SJSA1 (cell line): Measurements from ENCODE around the gene CXCL9. TPM values are rescaled to one million over a fixed set of nuclear protein-coding genes. Genes with fewer than 3 reads are reported as not detected.
"Not testable (repeated sequence)": the region's sequence is repeated elsewhere in the genome, so short reads cannot be mapped to it uniquely, and the experiment has no call there.

Experiments used
- DNase-seq, 2 experiments: peaks; one replicate each; pipeline ENCODE4 v3.0.0-alpha.2; 2015 to 2020; ENCODE audit warnings: low spot score in 2 of 2, low read depth in 1 of 2
- H3K27ac ChIP-seq: fragments of 250-450 bp; sonication (Bioruptor Pico); 2 replicates; pipeline ENCODE4 v1.5.1; 2020; ENCODE audit warnings: mild to moderate bottlenecking, moderate library complexity
- H3K27me3 ChIP-seq: fragments of 250-450 bp; sonication (Bioruptor Pico); replicated peaks from 2 replicates; pipeline ENCODE4 v1.5.1; 2020; ENCODE audit warnings: mild to moderate bottlenecking, moderate library complexity
- H3K36me3 ChIP-seq: fragments of 250-450 bp; sonication (Bioruptor Pico); 2 replicates; pipeline ENCODE4 v1.5.1; 2020; ENCODE audit warnings: mild to moderate bottlenecking
- H3K4me1 ChIP-seq: fragments of 250-450 bp; sonication (Bioruptor Pico); replicated peaks from 2 replicates; pipeline ENCODE4 v1.6.1; 2021; ENCODE audit warnings: mild to moderate bottlenecking
- H3K4me3 ChIP-seq: fragments of 250-450 bp; sonication (Bioruptor Pico); 2 replicates; pipeline ENCODE4 v1.5.1; 2020; ENCODE audit warnings: mild to moderate bottlenecking
- H3K9me3 ChIP-seq: fragments of 250-450 bp; sonication (Bioruptor Pico); replicated peaks from 2 replicates; pipeline ENCODE4 v1.5.1; 2020; ENCODE audit warnings: mild to moderate bottlenecking
- total RNA-seq: library from RNA; depleted of rRNA; stranded (reverse); fragments of >200 nt; shearing (Covaris generic); gene quantifications from 2 replicates; pipeline ENCODE4 v1.2.3, GENCODE V29; 2014; rRNA removed

The CXCL9 gene
- not detected in 2 replicates for total RNA-seq

DNA sequence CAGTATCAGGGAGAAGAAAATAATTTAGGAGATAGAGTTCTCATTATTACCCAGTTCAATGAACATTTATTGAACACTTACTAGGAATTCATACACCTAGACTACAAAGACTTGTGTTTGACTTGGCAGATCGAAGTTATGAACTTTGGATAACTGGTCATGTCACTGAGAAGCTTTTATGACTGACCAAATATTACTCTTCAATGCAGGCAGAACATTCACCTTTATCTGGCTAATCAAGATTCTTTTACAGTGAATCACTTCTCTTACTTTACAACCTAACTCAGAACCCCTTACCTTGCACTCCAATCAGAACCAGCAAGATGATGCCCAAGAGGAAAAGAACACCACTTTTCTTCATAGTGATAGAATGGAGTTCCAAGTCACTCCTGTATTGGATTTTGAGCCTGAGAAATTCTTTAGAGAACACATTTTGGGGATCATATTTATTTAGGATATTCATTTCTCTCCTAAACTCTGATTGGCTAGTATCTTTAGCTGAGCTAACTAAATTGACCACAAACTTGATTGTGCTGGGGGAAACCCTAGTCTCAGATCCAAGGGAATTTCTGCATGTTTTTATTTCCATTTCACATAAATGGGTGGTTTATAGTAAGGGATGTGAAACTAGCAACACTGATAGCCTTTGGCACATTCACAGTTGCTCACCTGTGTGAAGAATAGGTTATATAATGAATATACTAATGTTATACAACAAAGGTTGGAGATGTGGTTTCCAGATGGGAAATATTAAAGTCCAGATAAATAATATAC is at the start of gene CXCL9:
CXCL9 (minus strand) TSS at position 421 of the 774 bp plus-strand sequence; CDS start at position 361, 60 bp downstream.
- DNase-seq, result no peak
- H3K36me3 ChIP-seq, result no peaks in the 10 kb centered on the region
- no peak within 1 kb of the TSS for H3K27ac ChIP-seq
- no peaks in the 10 kb centered on the region; the same call in 1 of the 2 replicates for H3K9me3 ChIP-seq
- no peak within 1 kb of the TSS for H3K4me3 ChIP-seq
- no peaks in the 10 kb centered on the region; the same call in 1 of the 2 replicates for H3K27me3 ChIP-seq
- H3K4me1 ChIP-seq, result peaks cover 16% of the 10 kb centered on the region

DNA sequence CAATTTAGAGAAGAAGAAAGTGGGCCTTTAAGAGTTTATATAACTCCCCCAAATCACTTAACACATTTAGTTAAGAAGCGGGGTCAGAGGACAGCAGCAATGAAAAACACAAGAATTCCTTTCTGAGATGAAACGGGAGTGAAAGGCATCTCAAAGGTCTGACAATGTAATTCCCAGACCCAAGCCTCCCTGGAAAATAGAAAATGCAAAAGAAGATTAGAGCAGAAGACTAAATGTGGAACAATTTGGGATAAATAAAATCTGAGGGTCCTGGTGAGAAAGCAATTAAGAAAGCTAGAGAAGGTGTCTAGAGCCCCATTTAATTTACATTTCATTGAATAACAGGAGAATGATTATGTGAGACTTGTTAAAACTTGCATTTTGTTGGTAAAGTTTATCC is 48.1 kb upstream of the CXCL9 start:
- H3K4me1 ChIP-seq, result peaks cover 20% of the 10 kb centered on the region
- no peak overlapping the region for H3K27ac ChIP-seq
- H3K27me3 ChIP-seq, result peaks cover 47% of the 10 kb centered on the region
- no peaks in the 10 kb centered on the region for H3K36me3 ChIP-seq
- no peak overlapping the region for H3K4me3 ChIP-seq
- no peaks in the 10 kb centered on the region for H3K9me3 ChIP-seq
- DNase-seq, result no peak

DNA sequence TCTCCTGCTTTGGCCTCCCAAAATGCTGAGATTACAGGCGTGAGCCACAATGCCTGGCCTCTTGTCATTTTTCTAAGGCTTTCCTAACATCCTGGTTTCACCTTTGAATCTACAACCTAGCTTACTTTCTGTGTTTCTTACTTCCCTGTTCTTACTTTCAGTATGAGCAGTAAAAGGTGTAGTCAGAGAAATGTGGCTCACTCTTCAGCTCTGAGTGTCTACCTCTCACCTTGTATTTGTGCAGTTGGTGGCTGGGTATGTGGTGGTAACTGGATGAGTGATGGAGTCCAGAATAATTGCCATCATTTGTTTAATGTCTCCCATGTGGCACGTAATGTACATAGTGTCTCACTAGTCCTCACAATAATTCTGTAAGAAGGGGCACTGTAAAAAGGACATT is 47.7 kb upstream of the CXCL9 start:
- no peak overlapping the region for H3K4me3 ChIP-seq
- H3K27ac ChIP-seq, result no peak overlapping the region
- H3K9me3 ChIP-seq, result no peaks in the 10 kb centered on the region
- no peak for DNase-seq
- peaks cover 45% of the 10 kb centered on the region for H3K27me3 ChIP-seq
- H3K36me3 ChIP-seq, result no peaks in the 10 kb centered on the region
- peaks cover 20% of the 10 kb centered on the region for H3K4me1 ChIP-seq

DNA sequence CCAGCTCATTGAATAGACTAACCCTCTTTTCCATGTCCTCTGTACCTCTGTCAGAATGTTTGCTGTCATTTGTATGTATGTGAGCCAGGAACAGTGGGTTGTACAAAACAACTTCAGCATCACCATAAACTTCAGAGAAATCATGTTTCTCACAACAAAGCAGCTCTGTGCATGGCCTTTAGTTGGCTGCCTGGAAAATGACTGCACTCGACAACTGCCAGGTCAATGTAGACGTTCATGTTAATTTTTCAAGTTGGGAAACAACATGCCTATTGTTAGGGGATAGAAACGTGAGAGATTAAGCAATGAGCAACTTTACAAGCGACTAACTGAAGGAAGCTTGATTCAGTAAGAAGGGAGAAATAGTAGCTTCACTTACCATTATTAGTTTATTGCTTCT is 46.4 kb upstream of the CXCL9 start:
- no peaks in the 10 kb centered on the region for H3K36me3 ChIP-seq
- H3K27ac ChIP-seq, result no peak overlapping the region
- peaks cover 20% of the 10 kb centered on the region for H3K4me1 ChIP-seq
- DNase-seq, result no peak
- H3K9me3 ChIP-seq, result no peaks in the 10 kb centered on the region
- H3K4me3 ChIP-seq, result no peak overlapping the region
- peaks cover 40% of the 10 kb centered on the region for H3K27me3 ChIP-seq

DNA sequence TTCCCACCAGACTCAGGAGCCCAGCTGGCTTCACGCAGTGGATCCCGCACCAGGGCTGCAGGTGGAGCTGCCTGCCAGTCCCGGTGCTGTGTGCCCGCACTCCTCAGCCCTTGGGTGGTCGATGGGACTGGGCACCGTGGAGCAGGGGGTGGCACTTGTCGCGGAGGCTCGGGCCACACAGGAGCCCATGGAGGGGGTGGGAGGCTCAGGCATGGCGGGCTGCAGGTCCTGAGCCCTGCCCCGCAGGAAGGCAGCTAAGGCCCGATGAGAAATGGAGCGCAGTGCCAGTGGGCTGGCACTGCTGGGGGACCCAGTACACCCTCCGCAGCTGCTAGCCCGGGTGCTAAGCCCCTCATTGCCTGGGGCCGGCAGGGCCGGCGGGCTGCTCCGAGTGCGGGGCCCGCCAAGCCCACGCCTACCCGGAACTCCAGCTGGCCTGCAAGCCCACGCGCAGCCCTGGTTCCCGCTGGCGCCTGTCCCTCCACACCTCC is 43.3 kb upstream of the CXCL9 start:
- H3K36me3 ChIP-seq, H3K9me3 ChIP-seq, DNase-seq, H3K27ac ChIP-seq, H3K4me3 ChIP-seq: not testable (repeated sequence)
- H3K4me1 ChIP-seq, result peaks cover 20% of the 10 kb centered on the region
- H3K27me3 ChIP-seq, result peaks cover 23% of the 10 kb centered on the region

DNA sequence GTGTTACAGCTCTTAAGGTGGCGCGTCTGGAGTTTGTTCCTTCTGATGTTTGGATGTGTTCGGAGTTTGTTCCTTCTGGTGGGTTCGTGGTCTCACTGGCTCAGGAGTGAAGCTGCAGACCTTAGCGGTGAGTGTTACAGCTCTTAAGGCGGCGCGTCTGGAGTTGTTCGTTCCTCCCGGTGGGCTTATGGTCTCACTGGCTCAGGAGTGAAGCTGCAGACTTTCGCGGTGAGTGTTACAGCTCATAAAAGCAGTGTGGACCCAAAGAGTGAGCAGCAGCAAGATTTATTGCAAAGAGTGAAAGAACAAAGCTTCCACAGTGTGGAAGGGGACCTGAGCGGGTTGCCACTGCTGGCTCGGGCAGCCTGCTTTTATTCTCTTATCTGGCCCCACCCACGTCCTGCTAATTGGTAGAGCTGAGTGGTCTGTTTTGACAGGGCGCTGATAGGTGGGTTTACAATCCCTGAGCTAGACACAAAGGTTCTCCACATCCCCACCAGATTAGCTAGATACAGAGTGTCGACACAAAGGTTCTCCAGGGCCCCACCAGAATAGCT is 42.6 kb upstream of the CXCL9 start:
- not testable (repeated sequence) for DNase-seq, H3K36me3 ChIP-seq, H3K4me3 ChIP-seq, H3K27ac ChIP-seq, H3K9me3 ChIP-seq
- H3K27me3 ChIP-seq, result peaks cover 16% of the 10 kb centered on the region
- peaks cover 20% of the 10 kb centered on the region for H3K4me1 ChIP-seq

DNA sequence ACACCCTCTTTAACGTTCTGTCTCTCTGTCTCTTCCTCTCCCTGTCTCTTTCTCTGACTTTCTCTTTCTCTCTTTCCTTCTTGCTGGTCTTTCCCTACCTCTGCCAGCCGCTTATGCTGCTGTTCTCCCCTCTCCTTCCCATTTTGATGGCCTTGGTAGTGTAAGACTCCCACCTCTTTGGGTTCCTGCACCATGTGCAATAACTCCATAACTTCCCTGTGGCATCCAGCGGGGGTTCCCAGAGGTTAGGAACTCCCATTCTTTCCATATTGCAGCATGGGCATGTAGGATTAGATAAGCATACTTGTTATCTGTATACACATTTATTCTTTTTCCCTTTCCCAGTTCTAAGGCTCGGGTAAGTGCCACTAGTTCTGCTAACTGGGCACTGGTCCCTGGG is 37.4 kb upstream of the CXCL9 start:
- H3K4me1 ChIP-seq, H3K27me3 ChIP-seq, H3K9me3 ChIP-seq, H3K4me3 ChIP-seq, DNase-seq, H3K27ac ChIP-seq, H3K36me3 ChIP-seq: not testable (repeated sequence)

DNA sequence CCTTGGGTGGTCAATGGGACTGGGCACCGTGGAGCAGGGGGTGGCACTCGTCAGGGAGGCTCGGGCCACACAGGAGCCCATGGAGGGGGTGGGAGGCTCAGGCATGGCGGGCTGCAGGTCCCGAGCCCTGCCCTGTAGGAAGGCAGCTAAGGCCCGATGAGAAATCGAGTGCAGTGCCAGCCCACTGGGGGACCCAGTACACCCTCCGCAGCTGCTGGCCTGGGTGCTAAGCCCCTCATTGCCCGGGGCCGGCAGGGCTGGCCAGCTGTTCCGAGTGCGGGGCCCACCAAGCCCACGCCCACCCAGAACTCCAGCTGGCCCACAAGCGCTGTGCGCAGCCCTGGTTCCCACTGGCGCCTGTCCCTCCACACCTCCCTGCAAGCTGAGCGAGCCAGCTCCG is 36.0 kb upstream of the CXCL9 start:
- H3K27me3 ChIP-seq, H3K4me3 ChIP-seq, H3K36me3 ChIP-seq, H3K27ac ChIP-seq, H3K4me1 ChIP-seq, H3K9me3 ChIP-seq, DNase-seq: not testable (repeated sequence)

DNA sequence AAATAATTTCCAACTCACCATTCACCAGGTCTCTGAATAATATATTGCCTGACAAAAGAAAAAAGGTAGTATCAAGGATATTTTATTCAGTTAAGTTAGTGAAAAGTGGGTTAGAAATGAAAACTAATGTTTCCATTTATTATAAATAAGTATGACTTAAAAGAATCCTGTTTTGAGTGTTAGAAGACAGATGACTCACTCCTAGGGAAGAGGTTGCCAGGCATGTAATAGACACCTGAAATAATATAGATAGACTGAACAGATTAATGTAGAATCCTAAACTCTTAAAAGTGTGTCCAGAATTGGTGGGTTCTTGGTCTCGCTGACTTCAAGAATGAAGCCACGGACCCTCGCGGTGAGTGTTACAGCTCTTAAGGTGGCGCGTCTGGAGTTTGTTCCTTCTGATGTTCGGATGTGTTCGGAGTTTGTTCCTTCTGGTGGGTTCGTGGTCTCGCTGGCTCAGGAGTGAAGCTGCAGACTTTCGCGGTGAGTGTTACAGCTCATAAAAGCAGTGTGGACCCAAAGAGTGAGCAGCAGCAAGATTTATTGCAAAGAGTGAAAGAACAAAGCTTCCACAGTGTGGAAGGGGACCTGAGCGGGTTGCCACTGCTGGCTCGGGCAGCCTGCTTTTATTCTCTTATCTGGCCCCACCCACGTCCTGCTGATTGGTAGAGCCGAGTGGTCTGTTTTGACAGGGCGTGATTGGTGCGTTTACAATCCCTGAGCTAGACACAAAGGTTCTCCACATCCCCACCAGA is 35.1 kb upstream of the CXCL9 start:
- not testable (repeated sequence) for H3K27ac ChIP-seq, H3K27me3 ChIP-seq, H3K4me3 ChIP-seq, H3K4me1 ChIP-seq, DNase-seq, H3K36me3 ChIP-seq, H3K9me3 ChIP-seq

DNA sequence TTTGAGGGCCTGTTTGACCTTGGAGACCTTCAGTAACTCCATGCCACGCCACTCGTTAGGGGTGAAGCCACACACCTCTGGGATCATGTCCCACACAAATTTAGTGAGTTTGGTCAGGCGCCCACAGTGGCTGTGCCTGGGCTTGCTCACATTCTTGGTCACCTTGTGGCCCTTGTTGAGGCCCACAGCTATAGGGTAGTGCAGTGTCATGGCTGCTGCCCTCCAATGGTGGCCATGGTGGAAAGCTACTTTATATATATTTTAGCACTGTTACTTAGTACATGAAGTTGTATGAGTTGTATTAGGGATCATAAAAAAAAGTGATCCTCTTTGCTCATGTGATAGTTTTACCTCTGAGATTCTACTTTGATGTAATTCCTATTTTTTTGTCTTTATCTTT is 29.5 kb upstream of the CXCL9 start:
- Histone ChIP-seq H3K27me3 (no peaks in the 10 kb centered on the region), H3K36me3 (no peaks in the 10 kb centered on the region), H3K4me3 (no peak overlapping the region), H3K4me1 (no peaks in the 10 kb centered on the region), H3K27ac (no peak overlapping the region), H3K9me3 (no peaks in the 10 kb centered on the region)
- no peak for DNase-seq

DNA sequence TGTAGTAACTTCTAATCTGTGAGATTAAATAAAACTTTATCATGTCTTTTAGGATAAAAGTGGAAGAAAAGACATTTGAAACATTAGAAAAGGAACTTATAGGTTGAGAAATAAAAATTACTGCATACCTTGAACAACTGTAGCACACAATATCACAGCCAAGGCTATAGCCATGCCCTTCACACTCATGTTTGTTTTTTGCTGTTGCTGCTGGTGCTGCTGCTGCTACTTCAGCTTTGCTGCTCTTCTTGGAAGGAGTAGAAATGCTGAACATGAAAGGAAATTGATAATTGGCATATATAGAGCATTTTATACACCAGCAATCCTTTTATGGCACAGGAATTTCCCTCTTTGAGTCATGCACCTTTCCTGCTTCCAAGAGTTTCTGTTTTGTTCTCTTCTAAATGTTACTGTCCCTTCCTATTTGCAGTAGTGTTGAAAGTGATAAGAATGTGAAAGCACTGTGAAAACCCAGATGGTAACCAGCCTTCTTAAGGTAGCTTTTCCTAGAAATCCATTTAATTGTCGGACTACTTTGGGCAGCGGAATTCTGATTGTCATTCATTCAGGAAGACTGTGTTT is 28.6 kb upstream of the CXCL9 start, which contains the start of gene CXCL11:
CXCL11 (minus strand) TSS at position 272 of the 582 bp plus-strand sequence; CDS start at position 189, 83 bp downstream.
- H3K4me1 ChIP-seq, result no peaks in the 10 kb centered on the region
- no peak within 1 kb of the TSS for H3K4me3 ChIP-seq
- H3K27me3 ChIP-seq, result no peaks in the 10 kb centered on the region
- no peak for DNase-seq
- no peak within 1 kb of the TSS for H3K27ac ChIP-seq
- no peaks in the 10 kb centered on the region for H3K36me3 ChIP-seq
- H3K9me3 ChIP-seq, result no peaks in the 10 kb centered on the region

DNA sequence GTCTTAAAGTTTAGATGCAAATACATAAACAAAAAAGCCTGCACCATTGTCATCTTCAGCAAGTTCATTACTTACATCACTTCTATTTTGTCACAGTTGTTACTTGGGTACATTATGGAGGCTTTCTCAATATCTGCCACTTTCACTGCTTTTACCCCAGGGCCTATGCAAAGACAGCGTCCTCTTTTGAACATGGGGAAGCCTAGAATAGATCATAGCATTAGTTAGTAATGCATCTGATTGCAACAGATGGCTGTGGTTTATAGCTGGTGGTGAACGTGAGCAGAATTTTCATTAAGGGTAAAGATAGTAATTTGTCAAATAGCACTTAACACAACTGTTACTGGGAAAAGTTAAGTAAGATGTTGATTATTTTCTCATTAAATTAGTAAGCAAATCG is 27.8 kb upstream of the CXCL9 start:
- Histone ChIP-seq H3K36me3 (no peaks in the 10 kb centered on the region), H3K27ac (no peak overlapping the region), H3K9me3 (no peaks in the 10 kb centered on the region), H3K4me1 (no peaks in the 10 kb centered on the region), H3K27me3 (no peaks in the 10 kb centered on the region), H3K4me3 (no peak overlapping the region)
- DNase-seq, result no peak

DNA sequence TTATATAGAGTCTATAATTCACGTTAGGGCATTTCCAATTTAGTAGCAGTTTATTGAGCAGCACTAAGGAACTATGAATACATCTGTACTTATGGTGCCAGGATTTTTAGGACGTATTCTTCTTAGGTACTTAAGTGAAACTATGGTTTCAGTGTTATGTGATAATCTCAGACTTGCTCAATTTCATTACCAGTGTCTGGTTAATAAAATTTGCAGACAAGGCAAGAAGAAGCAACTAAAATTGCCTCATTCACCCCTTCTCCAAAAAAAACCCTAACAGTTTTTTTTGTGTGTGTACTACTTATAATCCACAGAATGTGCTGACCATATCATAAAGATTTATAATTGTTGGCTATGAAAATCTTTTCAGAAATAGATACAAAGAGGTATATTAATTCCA is 22.0 kb upstream of the CXCL9 start:
- Histone ChIP-seq H3K9me3 (no peaks in the 10 kb centered on the region), H3K4me1 (peaks cover 8% of the 10 kb centered on the region), H3K4me3 (no peak overlapping the region), H3K27ac (no peak overlapping the region), H3K27me3 (no peaks in the 10 kb centered on the region; the same call in 1 of the 2 replicates), H3K36me3 (no peaks in the 10 kb centered on the region)
- DNase-seq, result no peak
